A673 (cell line): Measurements from ENCODE around the gene CPXM1. TPM values are rescaled to one million over a fixed set of nuclear protein-coding genes. Genes with fewer than 3 reads are reported as not detected.

Experiments
- BruUV-seq: library from RNA; stranded (reverse); fragments of 400-500 nt; replicated peaks from 2 replicates; lab custom pipeline; 2021; lab: Mats Ljungman, UMichigan
- CTCF ChIA-PET: fragments of 300-600 bp; sonication (Branson Sonifier 250); formaldehyde crosslinking; loops from one replicate; lab custom pipeline; 2022; ENCODE audit warnings: antibody characterized with exemption; lab: Charles Lee
- POLR2A ChIA-PET: fragments of 300-600 bp; sonication (Branson Sonifier 250); formaldehyde crosslinking; loops from one replicate; lab custom pipeline; 2022; ENCODE audit warnings: antibody characterized with exemption; ENCODE audit not compliant: low non-redundant PET; lab: Charles Lee
- DNase-seq: peaks from one replicate; pipeline ENCODE4 v3.0.0-alpha.2; 2015; ENCODE audit warnings: low spot score
- H3K27ac ChIP-seq: fragments of 200-600 bp; sonication (generic); 2 replicates; pipeline ENCODE4 v1.5.1; 2016; ENCODE audit warnings: mixed run types, low read depth, mild to moderate bottlenecking, mixed read lengths, antibody characterized with exemption, low read length; ENCODE audit not compliant: poor library complexity, severe bottlenecking
- H3K27me3 ChIP-seq: fragments of 200-600 bp; sonication (generic); replicated peaks from 2 replicates; pipeline ENCODE4 v1.6.1; 2017; ENCODE audit warnings: mixed run types, low read depth, mild to moderate bottlenecking, mixed read lengths, antibody characterized with exemption, low read length; ENCODE audit not compliant: insufficient read depth, poor library complexity
- H3K36me3 ChIP-seq: fragments of 200-600 bp; sonication (generic); 2 replicates; pipeline ENCODE4 v1.6.1; 2016; ENCODE audit warnings: mixed run types, mild to moderate bottlenecking, mixed read lengths, antibody characterized with exemption, low read length; ENCODE audit not compliant: insufficient read depth, poor library complexity, severe bottlenecking
- H3K4me1 ChIP-seq: fragments of 200-600 bp; sonication (generic); 2 replicates; pipeline ENCODE4 v1.6.1; 2017; ENCODE audit warnings: mixed run types, mild to moderate bottlenecking, mixed read lengths, antibody characterized with exemption, low read length; ENCODE audit not compliant: insufficient read depth, poor library complexity, severe bottlenecking
- H3K4me3 ChIP-seq: fragments of 200-600 bp; sonication (generic); 2 replicates; pipeline ENCODE4 v1.5.1; 2016; ENCODE audit warnings: low read depth, mixed run types, mild to moderate bottlenecking, mixed read lengths, low read length; ENCODE audit not compliant: poor library complexity, severe bottlenecking
- H3K9me3 ChIP-seq: fragments of 200-600 bp; sonication (generic); 2 replicates; pipeline ENCODE4 v1.6.1; 2016; ENCODE audit warnings: mixed run types, low read depth, mild to moderate bottlenecking, mixed read lengths, antibody characterized with exemption, low read length; ENCODE audit not compliant: poor library complexity, severe bottlenecking
- EZH2 ChIP-seq: fragments of 200-600 bp; sonication (generic); IDR thresholded peaks from 2 replicates; pipeline ENCODE4 v1.6.1; 2017; ENCODE audit warnings: borderline replicate concordance, low read depth, mild to moderate bottlenecking, mixed read lengths, antibody characterized with exemption, low read length; ENCODE audit not compliant: poor library complexity, severe bottlenecking
- intact Hi-C: fragments of 100-400 bp; cut with micrococcal nuclease; formaldehyde crosslinking; loops from one replicate; pipeline ENCODE4 v1.10.0; 2022; ENCODE audit not compliant: unreplicated experiment
- total RNA-seq: library from RNA; stranded (reverse); gene quantifications from 2 replicates; pipeline ENCODE4 v1.2.3, GENCODE V29; 2021
- TF ChIP-seq, protein P1 (sequence below): fragments of 300-800, 200-600 bp; sonication (generic); conservative IDR thresholded peaks from 2 replicates; pipeline ENCODE4 v1.5.1; 2017; ENCODE audit warnings: low read depth, mild to moderate bottlenecking, antibody characterized with exemption, low read length, moderate library complexity, mixed read lengths

Gene CPXM1
- total RNA-seq, 1 experiment from 2014 or later = 3.8 TPM

DNA sequence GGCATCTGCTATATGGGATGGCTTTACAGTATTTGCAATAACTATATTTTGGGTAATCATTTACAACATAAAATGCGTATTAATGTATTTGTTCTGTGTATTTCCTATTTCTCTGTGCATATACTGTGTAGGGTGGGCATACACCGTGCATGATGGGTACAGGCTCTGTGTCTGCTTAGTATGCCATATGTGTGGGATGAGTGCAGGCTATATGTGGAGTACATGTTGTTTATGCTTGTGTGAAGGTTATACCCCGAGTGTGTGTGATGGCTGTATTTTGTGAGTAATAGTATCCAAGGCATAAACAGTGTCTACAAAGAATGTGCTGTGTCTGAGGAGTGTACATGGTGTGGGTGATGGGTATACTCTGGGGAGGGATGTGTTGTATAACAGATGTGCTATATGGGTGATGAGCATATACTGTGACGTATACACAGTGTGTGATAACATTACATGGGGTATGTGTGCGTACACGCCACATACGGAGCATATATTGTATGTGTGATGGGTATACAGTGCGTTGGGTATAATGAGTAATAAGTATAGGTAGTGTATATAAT lies 52.7 kb downstream of the CPXM1 start:
- Histone ChIP-seq H3K27me3 (peaks cover 42% of the 10 kb centered on the region), H3K27ac (no peak overlapping the region), H3K4me1 (peaks cover 5% of the 10 kb centered on the region), H3K36me3 (no peaks in the 10 kb centered on the region), H3K4me3 (no peak overlapping the region), H3K9me3 (no peaks in the 10 kb centered on the region)
- POLR2A ChIA-PET = no interaction called here
- no peak for DNase-seq
- CTCF ChIA-PET = no interaction called here
- intact Hi-C loops = loop anchor here (10.0 kb wide), 1 partner anchor 247 kb away; no protein-coding TSS in a partner anchor
- TF ChIP-seq EZH2 = no peak
- TF ChIP-seq, protein P1, sequence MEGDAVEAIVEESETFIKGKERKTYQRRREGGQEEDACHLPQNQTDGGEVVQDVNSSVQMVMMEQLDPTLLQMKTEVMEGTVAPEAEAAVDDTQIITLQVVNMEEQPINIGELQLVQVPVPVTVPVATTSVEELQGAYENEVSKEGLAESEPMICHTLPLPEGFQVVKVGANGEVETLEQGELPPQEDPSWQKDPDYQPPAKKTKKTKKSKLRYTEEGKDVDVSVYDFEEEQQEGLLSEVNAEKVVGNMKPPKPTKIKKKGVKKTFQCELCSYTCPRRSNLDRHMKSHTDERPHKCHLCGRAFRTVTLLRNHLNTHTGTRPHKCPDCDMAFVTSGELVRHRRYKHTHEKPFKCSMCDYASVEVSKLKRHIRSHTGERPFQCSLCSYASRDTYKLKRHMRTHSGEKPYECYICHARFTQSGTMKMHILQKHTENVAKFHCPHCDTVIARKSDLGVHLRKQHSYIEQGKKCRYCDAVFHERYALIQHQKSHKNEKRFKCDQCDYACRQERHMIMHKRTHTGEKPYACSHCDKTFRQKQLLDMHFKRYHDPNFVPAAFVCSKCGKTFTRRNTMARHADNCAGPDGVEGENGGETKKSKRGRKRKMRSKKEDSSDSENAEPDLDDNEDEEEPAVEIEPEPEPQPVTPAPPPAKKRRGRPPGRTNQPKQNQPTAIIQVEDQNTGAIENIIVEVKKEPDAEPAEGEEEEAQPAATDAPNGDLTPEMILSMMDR = no peak
- BruUV-seq = no TSS peak

DNA sequence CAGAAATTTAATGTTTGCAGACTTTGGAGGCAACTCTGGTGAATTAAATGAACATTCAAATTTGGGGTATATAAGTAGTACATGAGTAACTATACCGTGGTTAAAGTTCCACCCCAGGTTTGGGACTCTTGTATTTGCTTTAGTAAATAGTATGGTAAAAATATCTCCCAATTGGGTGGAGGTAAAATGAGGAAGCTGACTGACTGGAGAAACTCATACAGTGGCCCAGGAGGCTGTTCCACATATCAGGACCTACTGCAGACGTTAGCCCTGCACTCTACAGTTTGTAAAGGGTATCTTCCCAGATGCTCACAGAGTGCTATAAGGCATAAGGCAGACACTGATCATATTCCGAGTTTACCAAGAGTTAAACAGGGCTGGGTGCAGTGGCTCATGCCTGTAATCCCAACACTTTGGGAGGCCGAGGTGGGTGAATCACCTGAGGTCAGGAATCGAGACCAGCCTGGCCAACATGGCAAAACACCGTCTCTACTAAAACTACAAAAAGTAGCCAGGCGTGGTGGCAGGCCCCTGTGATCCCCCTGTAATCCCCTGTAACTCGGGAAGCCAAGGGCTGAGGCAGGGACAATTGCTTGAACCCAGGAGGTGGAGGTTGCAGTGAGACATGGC lies 53.7 kb downstream of the CPXM1 start:
- CTCF ChIA-PET = no interaction called here
- no TSS peak for BruUV-seq
- intact Hi-C loops = loop anchor here (10.0 kb wide), 1 partner anchor 248 kb away; no protein-coding TSS in a partner anchor
- no peak overlapping the region for H3K4me3 ChIP-seq
- DNase-seq = no peak
- TF ChIP-seq, protein P1 = no peak
- TF ChIP-seq EZH2 = no peak
- H3K27me3 ChIP-seq = peaks cover 34% of the 10 kb centered on the region
- H3K36me3 ChIP-seq = no peaks in the 10 kb centered on the region
- no peak overlapping the region for H3K27ac ChIP-seq
- POLR2A ChIA-PET = no interaction called here
- H3K9me3 ChIP-seq = no peaks in the 10 kb centered on the region
- no peaks in the 10 kb centered on the region for H3K4me1 ChIP-seq

DNA sequence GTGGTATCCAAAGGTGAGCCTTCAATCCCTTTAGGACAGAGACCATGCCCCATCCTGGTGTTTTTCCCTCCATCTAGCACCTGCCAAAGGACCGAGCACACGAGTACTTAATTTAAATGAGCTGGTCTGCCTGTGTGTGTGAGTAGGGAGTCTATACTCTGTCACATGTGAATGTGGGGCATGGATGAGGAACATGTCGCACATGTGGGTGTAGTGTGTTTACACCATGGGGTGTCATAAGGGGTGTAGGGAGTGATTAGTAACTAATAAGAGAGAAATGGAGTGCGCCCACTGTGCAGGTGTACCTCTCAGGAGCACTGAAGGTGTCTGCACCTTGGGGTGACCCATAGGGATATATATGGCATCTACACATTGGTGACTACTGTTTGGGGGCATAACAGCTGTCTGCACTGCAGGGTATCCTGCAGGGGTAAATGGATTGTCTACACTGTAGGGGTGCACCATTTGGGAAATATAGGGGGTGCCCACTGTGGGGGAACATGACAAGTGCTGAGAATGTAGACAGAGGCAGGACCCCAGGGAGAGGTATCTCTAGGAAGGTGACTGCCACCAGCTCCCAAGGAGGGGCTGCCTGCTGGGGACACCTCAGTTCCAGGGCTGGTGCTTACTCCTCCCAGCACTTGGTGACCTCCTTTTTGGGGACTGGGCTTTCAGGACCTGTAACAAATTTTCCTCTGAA lies 54.3 kb downstream of the CPXM1 start:
- no peak for DNase-seq
- CTCF ChIA-PET = no interaction called here
- Histone ChIP-seq H3K27me3 (peaks cover 27% of the 10 kb centered on the region), H3K4me3 (no peak overlapping the region), H3K4me1 (no peaks in the 10 kb centered on the region), H3K36me3 (no peaks in the 10 kb centered on the region), H3K9me3 (no peaks in the 10 kb centered on the region), H3K27ac (no peak overlapping the region)
- TF ChIP-seq, protein P1 = no peak
- no peak for TF ChIP-seq EZH2
- BruUV-seq = no TSS peak
- intact Hi-C loops = loop anchor here (10.0 kb wide), 1 partner anchor 249 kb away; no protein-coding TSS in a partner anchor
- POLR2A ChIA-PET = no interaction called here
